A673 (cell line): Measurements from ENCODE around the gene PICALM. TPM values are rescaled to one million over a fixed set of nuclear protein-coding genes. Genes with fewer than 3 reads are reported as not detected.

Experiments used
- BruUV-seq: library from RNA; stranded (reverse); fragments of 400-500 nt; replicated peaks from 2 replicates; lab custom pipeline; 2021; lab: Mats Ljungman, UMichigan
- CTCF ChIA-PET: fragments of 300-600 bp; sonication (Branson Sonifier 250); formaldehyde crosslinking; loops from one replicate; lab custom pipeline; 2022; ENCODE audit warnings: antibody characterized with exemption; lab: Charles Lee
- POLR2A ChIA-PET: fragments of 300-600 bp; sonication (Branson Sonifier 250); formaldehyde crosslinking; loops from one replicate; lab custom pipeline; 2022; ENCODE audit warnings: antibody characterized with exemption; ENCODE audit not compliant: low non-redundant PET; lab: Charles Lee
- DNase-seq: peaks from one replicate; pipeline ENCODE4 v3.0.0-alpha.2; 2015; ENCODE audit warnings: low spot score
- H3K27ac ChIP-seq: fragments of 200-600 bp; sonication (generic); 2 replicates; pipeline ENCODE4 v1.5.1; 2016; ENCODE audit warnings: mixed run types, low read depth, mild to moderate bottlenecking, mixed read lengths, antibody characterized with exemption, low read length; ENCODE audit not compliant: poor library complexity, severe bottlenecking
- H3K27me3 ChIP-seq: fragments of 200-600 bp; sonication (generic); replicated peaks from 2 replicates; pipeline ENCODE4 v1.6.1; 2017; ENCODE audit warnings: mixed run types, low read depth, mild to moderate bottlenecking, mixed read lengths, antibody characterized with exemption, low read length; ENCODE audit not compliant: insufficient read depth, poor library complexity
- H3K36me3 ChIP-seq: fragments of 200-600 bp; sonication (generic); 2 replicates; pipeline ENCODE4 v1.6.1; 2016; ENCODE audit warnings: mixed run types, mild to moderate bottlenecking, mixed read lengths, antibody characterized with exemption, low read length; ENCODE audit not compliant: insufficient read depth, poor library complexity, severe bottlenecking
- H3K4me1 ChIP-seq: fragments of 200-600 bp; sonication (generic); 2 replicates; pipeline ENCODE4 v1.6.1; 2017; ENCODE audit warnings: mixed run types, mild to moderate bottlenecking, mixed read lengths, antibody characterized with exemption, low read length; ENCODE audit not compliant: insufficient read depth, poor library complexity, severe bottlenecking
- H3K4me3 ChIP-seq: fragments of 200-600 bp; sonication (generic); 2 replicates; pipeline ENCODE4 v1.5.1; 2016; ENCODE audit warnings: low read depth, mixed run types, mild to moderate bottlenecking, mixed read lengths, low read length; ENCODE audit not compliant: poor library complexity, severe bottlenecking
- H3K9me3 ChIP-seq: fragments of 200-600 bp; sonication (generic); 2 replicates; pipeline ENCODE4 v1.6.1; 2016; ENCODE audit warnings: mixed run types, low read depth, mild to moderate bottlenecking, mixed read lengths, antibody characterized with exemption, low read length; ENCODE audit not compliant: poor library complexity, severe bottlenecking
- CTCF ChIP-seq: fragments of 300-800, 200-600 bp; sonication (generic); conservative IDR thresholded peaks from 2 replicates; pipeline ENCODE4 v1.5.1; 2017; ENCODE audit warnings: low read depth, mild to moderate bottlenecking, antibody characterized with exemption, low read length, moderate library complexity, mixed read lengths
- EZH2 ChIP-seq: fragments of 200-600 bp; sonication (generic); IDR thresholded peaks from 2 replicates; pipeline ENCODE4 v1.6.1; 2017; ENCODE audit warnings: borderline replicate concordance, low read depth, mild to moderate bottlenecking, mixed read lengths, antibody characterized with exemption, low read length; ENCODE audit not compliant: poor library complexity, severe bottlenecking
- intact Hi-C: fragments of 100-400 bp; cut with micrococcal nuclease; formaldehyde crosslinking; loops from one replicate; pipeline ENCODE4 v1.10.0; 2022; ENCODE audit not compliant: unreplicated experiment
- total RNA-seq: library from RNA; stranded (reverse); gene quantifications from 2 replicates; pipeline ENCODE4 v1.2.3, GENCODE V29; 2021

The PICALM gene
- total RNA-seq, 1 experiment from 2014 or later, result 174 TPM

DNA sequence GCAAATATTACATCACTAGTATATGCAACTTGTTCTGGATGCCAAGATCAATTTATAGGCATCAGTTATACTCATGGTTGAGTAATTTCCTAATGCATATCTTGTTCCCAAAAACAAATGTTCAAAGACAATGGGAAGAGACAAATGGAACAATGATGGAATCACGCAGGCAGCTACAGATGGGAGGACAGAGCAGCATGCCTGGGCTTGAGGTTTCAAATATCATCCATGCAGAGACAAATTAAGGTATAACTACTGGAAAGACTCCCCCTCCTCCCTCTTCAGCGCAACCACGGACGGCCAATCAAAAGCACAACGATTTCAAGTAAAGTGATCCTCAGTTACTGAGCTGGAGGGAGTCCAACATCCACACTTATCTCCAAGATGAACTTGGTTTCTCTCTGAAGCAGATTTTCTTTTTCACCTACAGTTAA is 106.9 kb downstream of the PICALM start:
- ChIA-PET POLR2A (no interaction called here), CTCF (interaction anchor here (0.6 kb wide), 1 partner anchor 15 kb away, joined by 3 read pairs; no protein-coding TSS in a partner anchor)
- TF ChIP-seq EZH2, result no peak
- no peak for TF ChIP-seq CTCF
- no peak overlapping the region for H3K27ac ChIP-seq
- peaks cover 7% of the 10 kb centered on the region for H3K36me3 ChIP-seq
- no peak overlapping the region for H3K4me3 ChIP-seq
- H3K4me1 ChIP-seq, result peaks cover 8% of the 10 kb centered on the region
- BruUV-seq, result no TSS peak
- DNase-seq, result no peak
- no peaks in the 10 kb centered on the region for H3K27me3 ChIP-seq
- H3K9me3 ChIP-seq, result no peaks in the 10 kb centered on the region
- intact Hi-C loops, result no loop called here

GRCh38 chr11:85961130-85961529 is 107.8 kb downstream of the PICALM start:
- no peaks in the 10 kb centered on the region for H3K9me3 ChIP-seq
- POLR2A ChIA-PET, result interaction anchor here (0.5 to 0.7 kb wide), 2 partner anchors 26 to 102 kb away, joined by 3 to 10 read pairs; no protein-coding TSS in a partner anchor
- no peaks in the 10 kb centered on the region for H3K27me3 ChIP-seq
- no peak overlapping the region for H3K4me3 ChIP-seq
- peaks cover 8% of the 10 kb centered on the region for H3K4me1 ChIP-seq
- BruUV-seq, result no TSS peak
- CTCF ChIA-PET, result no interaction called here
- H3K36me3 ChIP-seq, result peaks cover 13% of the 10 kb centered on the region
- DNase-seq, result no peak
- TF ChIP-seq EZH2, result no peak
- TF ChIP-seq CTCF, result no peak
- no peak overlapping the region for H3K27ac ChIP-seq
- intact Hi-C loops, result no loop called here

DNA sequence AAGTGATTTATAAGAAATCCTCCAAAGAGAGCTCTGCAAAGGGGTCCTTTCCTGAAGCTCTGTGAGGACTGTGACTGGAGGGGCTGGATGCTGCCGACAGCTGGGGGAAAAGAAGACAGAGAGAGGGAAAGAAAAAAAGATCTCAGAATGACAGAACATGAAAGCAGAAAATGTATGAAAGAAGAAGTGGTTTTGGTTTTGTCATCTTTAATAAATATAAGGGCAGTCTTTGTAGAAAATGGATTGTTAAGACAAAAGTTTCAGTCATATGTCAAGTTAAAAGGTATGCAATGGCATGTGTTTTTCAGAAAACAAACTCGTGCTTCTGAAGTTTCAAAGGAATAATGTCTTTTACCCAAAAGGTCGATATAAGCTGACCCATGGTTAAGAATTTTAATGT is 108.2 kb downstream of the PICALM start:
- DNase-seq, result no peak
- BruUV-seq, result no TSS peak
- ChIA-PET POLR2A (no interaction called here), CTCF (no interaction called here)
- Histone ChIP-seq H3K36me3 (peaks cover 14% of the 10 kb centered on the region), H3K27me3 (no peaks in the 10 kb centered on the region), H3K4me3 (no peak overlapping the region), H3K27ac (no peak overlapping the region), H3K4me1 (peaks cover 8% of the 10 kb centered on the region), H3K9me3 (no peaks in the 10 kb centered on the region)
- intact Hi-C loops, result no loop called here
- TF ChIP-seq EZH2, result no peak
- no peak for TF ChIP-seq CTCF
